Naive B cell (primary cell): Measurements from ENCODE around the gene TSPAN14. TPM values are rescaled to one million over a fixed set of nuclear protein-coding genes. Genes with fewer than 3 reads are reported as not detected.
A peak's percentile ranks its signal among the peaks of the same experiment; 100 is the strongest.

ENCODE experiments used
- ATAC-seq, 2 donors: fragments of 150-1000 bp; cut with Tn5 transposase; 2 replicates each; pipeline ENCODE4 v1.10.0; 2021; ENCODE audit warnings: low read depth in 2 of 2, mild to moderate bottlenecking in 2 of 2, moderate library complexity in 2 of 2
- DNase-seq: peaks from one replicate; pipeline ENCODE4 v3.0.0; 2022
- H3K27ac Mint-ChIP-seq, 6 donors: one replicate each; pipeline ENCODE4 v1.8.0; 2020 to 2022; ENCODE audit warnings: mild to moderate bottlenecking in 6 of 6, mixed read lengths in 6 of 6, moderate library complexity in 5 of 6, inconsistent platforms in 2 of 6
- H3K27me3 Mint-ChIP-seq, 3 donors: one replicate each; pipeline ENCODE4 v1.8.0; 2021 to 2022; ENCODE audit warnings: mixed read lengths in 3 of 3, mild to moderate bottlenecking in 1 of 3
- H3K36me3 Mint-ChIP-seq, 2 donors: one replicate each; pipeline ENCODE4 v1.8.0; 2020 to 2022; ENCODE audit warnings: mixed read lengths in 2 of 2, inconsistent platforms in 1 of 2, mild to moderate bottlenecking in 1 of 2
- H3K4me1 Mint-ChIP-seq, 3 donors: one replicate each; pipeline ENCODE4 v1.8.0; 2020 to 2022; ENCODE audit warnings: mixed read lengths in 3 of 3, inconsistent platforms in 1 of 3, mild to moderate bottlenecking in 1 of 3, moderate library complexity in 1 of 3
- H3K4me3 Mint-ChIP-seq, 8 donors: one replicate each; pipeline ENCODE4 v1.8.0; 2020 to 2022; ENCODE audit warnings: mild to moderate bottlenecking in 8 of 8, mixed read lengths in 8 of 8, moderate library complexity in 8 of 8, inconsistent platforms in 2 of 8
- H3K9me3 Mint-ChIP-seq, 7 donors: one replicate each; pipeline ENCODE4 v1.8.0; 2020 to 2022; ENCODE audit warnings: mixed read lengths in 7 of 7, mild to moderate bottlenecking in 5 of 7, inconsistent platforms in 2 of 7, moderate library complexity in 1 of 7
- polyA plus RNA-seq, 6 donors: library from polyadenylated mRNA; unstranded; fragments of 300-500 nt; fragmentation: Illumina TruSeq; gene quantifications; one replicate each; pipeline ENCODE4 v1.2.3, GENCODE V29; 2021; ENCODE audit warnings: low read depth in 6 of 6

Gene TSPAN14
- polyA plus RNA-seq, 6 donors from 2014 or later, result 31.0 to 60.8 (median 38.1) TPM

DNA sequence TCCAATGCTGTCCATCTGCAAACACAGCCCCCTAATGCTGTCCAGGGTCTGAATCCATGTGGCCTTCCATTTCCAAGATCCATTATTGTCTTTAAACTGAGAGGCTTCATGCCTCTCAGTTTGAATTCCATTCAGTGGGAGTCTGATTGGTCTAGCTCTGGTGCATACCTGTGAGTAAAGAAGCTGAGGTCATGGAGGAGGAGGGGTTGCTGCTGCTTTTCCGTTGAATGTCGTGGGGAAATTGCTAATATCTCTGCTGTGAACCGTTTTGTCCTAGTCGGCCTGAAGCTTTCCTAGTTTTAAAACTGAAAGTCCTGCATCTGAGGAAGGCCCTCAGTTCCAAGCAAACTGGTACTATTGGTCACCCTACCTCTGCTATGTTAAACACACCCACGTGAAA, 101.3 kb downstream of the TSPAN14 start:
- Mint-ChIP-seq H3K4me3 (no peak overlapping the region), H3K27ac (no peak overlapping the region), H3K36me3 (no peaks in the 10 kb centered on the region), H3K4me1 (no peaks in the 10 kb centered on the region), H3K27me3 (peaks cover 0 to 9% (median 0%) of the 10 kb centered on the region in 3 donors), H3K9me3 (no peaks in the 10 kb centered on the region)
- DNase-seq (no peak), ATAC-seq (no peak)

DNA sequence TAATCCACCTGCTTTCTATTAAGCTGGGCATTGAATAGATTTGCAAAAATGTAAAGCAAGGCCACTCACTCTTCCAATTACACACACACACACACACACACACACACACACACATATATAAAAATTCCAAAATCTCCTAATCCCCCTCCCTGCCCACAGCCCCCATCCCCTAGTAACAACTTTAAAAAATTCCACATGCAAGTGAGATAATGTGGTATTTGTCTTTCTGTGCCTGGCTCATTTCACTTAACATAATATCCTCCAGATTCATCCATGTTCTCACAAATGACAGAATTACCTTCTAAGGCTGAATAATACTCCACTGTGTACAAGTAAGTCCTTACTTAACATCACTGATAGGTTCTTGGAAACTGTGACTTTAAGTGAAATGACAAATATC, 107.8 kb downstream of the TSPAN14 start:
- no peaks in the 10 kb centered on the region for H3K27me3 Mint-ChIP-seq
- no peak overlapping the region for H3K4me3 Mint-ChIP-seq
- no peaks in the 10 kb centered on the region for H3K9me3 Mint-ChIP-seq
- no peak for ATAC-seq
- no peak for DNase-seq
- no peaks in the 10 kb centered on the region for H3K36me3 Mint-ChIP-seq
- no peaks in the 10 kb centered on the region for H3K4me1 Mint-ChIP-seq
- no peak overlapping the region for H3K27ac Mint-ChIP-seq

DNA sequence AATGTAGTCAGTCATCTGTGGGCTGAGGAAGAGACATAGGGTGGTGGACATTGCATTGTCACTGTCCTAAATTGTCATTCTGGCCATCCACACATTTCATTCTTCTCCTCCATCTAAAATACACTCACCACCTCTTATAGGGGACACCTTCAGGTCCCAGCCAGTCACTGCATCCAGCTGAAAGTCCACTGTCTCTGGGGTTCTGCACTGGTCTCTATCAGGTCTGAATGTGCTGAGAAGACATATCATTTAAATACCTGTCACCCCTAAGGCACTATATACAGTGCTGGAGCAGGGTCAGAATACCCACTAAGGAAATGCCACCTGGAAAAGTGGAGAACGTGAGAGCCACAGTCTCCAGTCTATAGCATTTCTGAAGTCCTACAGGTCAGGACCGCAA, 113.2 kb downstream of the TSPAN14 start:
- ATAC-seq (no peak), DNase-seq (no peak)
- H3K36me3 Mint-ChIP-seq, result no peaks in the 10 kb centered on the region
- peak overlapping the region in 2 of 6 donors; percentile 33 to 76 for H3K27ac Mint-ChIP-seq
- no peak overlapping the region for H3K4me3 Mint-ChIP-seq
- H3K27me3 Mint-ChIP-seq, result peaks cover 0 to 15% (median 0%) of the 10 kb centered on the region in 3 donors
- no peaks in the 10 kb centered on the region for H3K9me3 Mint-ChIP-seq
- no peaks in the 10 kb centered on the region for H3K4me1 Mint-ChIP-seq

DNA sequence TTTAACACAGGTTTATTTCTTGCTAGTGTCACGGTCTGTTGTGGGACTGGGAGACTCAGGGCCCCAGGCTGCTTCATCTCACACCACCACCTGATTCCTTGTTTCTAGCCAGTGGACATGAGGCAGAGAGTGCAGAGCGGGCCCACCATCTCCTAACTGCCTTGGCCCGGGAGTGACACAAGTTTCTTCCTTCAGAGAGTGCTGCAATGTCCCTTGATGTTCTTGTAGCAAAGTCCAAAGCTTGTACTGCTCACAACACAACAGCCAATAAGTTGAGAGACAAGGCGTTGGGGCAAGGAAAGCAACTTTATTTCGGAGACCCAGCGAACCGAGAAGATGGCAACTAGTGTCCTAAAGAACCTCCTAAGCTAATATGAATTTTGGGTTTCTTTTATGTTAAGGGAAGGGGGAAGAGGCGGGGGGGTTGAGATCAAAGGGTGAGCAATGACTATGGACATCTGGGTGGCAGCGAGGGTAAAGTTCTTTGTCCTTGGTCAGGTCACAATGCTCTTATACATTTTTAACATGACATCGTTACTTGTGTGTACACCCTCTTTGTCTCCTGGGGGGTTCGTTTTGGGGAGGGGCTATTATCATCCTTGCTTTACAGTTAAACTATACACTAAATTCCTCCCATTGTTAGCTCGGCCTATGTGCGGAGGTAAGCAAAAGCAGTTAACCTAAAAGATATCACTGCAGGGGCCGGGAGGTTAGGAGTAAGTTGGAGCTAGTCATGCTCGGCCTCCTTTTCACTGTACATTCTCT, 115.2 kb downstream of the TSPAN14 start:
- DNase-seq (no peak), ATAC-seq (no peak)
- no peaks in the 10 kb centered on the region for H3K9me3 Mint-ChIP-seq
- no peak overlapping the region for H3K4me3 Mint-ChIP-seq
- H3K27ac Mint-ChIP-seq, result no peak overlapping the region
- no peaks in the 10 kb centered on the region for H3K36me3 Mint-ChIP-seq
- H3K27me3 Mint-ChIP-seq, result peaks cover 0 to 15% (median 0%) of the 10 kb centered on the region in 3 donors
- H3K4me1 Mint-ChIP-seq, result no peaks in the 10 kb centered on the region

DNA sequence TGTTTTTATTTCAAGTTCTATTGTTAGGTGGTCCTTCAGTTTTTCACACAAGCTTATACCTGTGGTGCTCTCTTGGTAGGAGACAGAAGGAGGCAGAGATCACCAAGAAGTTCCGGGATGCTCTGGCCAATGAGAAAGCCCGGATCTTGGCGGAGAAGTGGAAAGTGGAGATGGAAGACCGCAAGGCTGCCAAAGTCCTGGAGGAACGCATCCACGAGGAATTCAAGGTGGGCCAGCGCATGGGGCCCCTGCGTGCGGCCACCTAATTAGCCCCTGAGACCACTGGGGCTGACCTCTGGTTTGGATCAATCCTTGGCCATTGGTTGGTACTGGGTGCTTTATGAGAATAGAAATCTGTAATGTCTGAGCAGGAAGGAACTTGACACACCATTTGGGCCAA, 117.2 kb downstream of the TSPAN14 start:
- no peaks in the 10 kb centered on the region for H3K9me3 Mint-ChIP-seq
- ATAC-seq, result no peak
- H3K4me3 Mint-ChIP-seq, result no peak overlapping the region

DNA sequence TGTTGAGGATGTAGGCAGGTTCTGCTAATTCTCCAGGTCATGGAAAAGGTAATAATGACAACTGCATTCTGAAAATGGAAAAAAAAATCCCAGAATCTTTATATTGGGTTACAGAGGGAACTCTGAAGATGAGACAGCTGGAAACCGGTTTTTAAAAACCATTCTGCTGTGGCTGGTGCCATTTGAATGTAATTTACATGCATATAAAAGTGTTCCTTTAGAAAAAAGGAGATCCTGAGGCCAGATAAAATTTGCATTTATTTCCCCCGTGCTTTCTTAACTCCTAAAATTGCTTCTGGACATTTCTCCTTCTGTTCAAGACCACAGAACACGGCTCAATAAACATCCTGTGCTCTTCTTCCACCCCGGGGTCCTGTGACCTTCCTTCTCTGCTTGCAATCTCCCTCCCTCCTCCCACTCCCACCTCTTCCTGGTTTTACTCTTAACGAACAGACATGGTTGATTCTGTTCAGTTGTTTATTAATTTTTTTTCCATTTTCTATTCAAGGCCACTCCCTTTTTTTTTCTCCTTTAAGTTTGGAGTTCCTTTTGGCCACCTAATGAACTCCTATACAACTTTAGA, 125.2 kb downstream of the TSPAN14 start:
- no peak for ATAC-seq
- Mint-ChIP-seq H3K4me3 (peak overlapping the region in 4 of 8 donors; percentile 9 to 59 (median 40)), H3K36me3 (no peaks in the 10 kb centered on the region), H3K27me3 (no peaks in the 10 kb centered on the region), H3K4me1 (peaks cover 18 to 22% (median 22%) of the 10 kb centered on the region in 3 donors), H3K9me3 (peaks cover 0 to 5% (median 0%) of the 10 kb centered on the region in 7 donors), H3K27ac (peak overlapping the region in 4 of 6 donors; percentile 42 to 74 (median 58))
- DNase-seq, result no peak

More for the DNA sequence above, 117.2 kb downstream of the TSPAN14 start:
- Mint-ChIP-seq H3K36me3 (no peaks in the 10 kb centered on the region), H3K27me3 (peaks cover 0 to 15% (median 0%) of the 10 kb centered on the region in 3 donors), H3K4me1 (no peaks in the 10 kb centered on the region), H3K27ac (no peak overlapping the region)
- DNase-seq, result no peak

DNA sequence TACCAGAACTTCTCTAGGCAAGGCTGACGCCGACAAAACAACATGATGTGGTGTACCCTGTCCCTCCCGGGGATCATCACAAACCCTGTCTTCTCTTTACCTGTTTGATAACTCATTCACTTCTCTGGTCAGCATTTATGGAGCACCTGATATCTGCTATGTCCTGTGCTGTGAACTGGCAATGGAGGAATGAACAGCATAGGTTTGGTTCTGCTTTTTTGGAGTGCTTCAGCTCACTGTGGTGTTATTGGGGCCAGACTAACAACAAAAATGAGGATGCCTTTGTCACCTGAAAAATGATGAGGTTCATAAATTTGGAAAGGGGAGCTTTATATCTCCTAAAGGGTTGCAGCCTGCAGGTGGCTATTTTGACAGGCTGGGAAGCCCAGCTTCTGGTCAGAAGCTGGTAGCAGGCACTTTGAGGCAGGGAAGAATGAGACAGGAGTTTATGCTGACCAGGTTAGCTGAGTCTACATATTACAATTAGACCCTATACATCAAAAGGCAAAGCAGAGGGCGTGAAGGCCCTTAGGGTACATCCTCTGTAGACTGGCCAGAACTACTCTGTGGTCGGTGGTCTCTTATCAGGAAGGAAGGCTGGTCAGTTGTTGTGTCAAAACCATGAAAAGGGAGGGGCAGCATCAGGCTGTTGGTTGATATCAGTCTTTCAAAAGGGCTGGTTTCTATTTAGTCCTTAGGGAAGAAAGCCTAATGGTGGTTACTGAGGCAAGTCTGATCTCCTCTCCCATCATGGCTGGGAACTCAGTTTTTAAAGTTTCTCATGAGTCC, 125.9 kb downstream of the TSPAN14 start:
- H3K4me3 Mint-ChIP-seq, result peak overlapping the region in 3 of 8 donors; percentile 1 to 9 (median 9)
- peak; percentile 50 to 54 for ATAC-seq

DNA sequence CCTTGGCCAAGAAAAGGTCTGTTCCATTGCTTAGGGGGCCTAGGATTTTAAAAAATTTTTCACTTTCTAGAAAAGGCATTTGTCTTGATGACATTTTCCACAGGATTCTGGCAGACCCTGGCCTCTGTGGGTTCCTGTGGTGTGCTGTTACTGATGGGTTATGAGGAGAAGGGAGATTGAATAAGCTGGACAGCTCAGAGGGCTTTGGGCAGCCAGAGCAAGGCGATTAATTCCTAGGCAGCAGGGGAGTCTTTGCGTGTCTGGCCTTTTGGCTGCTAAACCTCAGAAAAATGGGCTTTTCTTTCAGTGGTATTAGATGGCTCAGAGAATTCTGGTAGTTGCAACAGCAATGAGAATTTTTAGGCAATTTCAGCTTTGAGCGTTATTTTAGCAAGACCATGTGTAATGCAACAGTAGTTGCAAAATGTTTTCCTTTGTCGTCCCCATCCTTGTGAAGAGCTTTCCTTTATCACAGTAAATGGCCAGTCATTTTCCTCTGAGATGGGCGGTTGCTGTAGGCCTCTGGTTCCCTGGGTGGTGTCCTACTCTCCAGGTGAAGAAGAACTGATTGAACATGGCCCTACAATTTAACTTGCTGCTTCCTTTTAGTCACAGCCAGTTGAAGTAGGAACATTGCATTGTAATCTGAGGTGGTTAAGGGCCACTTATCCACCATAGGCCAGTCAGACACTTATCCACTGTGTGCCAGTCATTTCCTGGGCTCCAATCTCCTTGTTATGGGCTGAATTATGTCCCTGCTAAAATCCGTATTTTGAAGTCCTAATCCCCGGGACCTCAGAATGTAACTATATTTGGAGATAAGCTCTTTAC, 126.7 kb downstream of the TSPAN14 start:
- H3K9me3 Mint-ChIP-seq, result peaks cover 0 to 5% (median 0%) of the 10 kb centered on the region in 7 donors
- no peaks in the 10 kb centered on the region for H3K36me3 Mint-ChIP-seq
- no peak for ATAC-seq
- H3K27me3 Mint-ChIP-seq, result no peaks in the 10 kb centered on the region
- DNase-seq, result no peak
- H3K27ac Mint-ChIP-seq, result no peak overlapping the region
- peak overlapping the region in 1 of 8 donors; percentile 35 for H3K4me3 Mint-ChIP-seq
- H3K4me1 Mint-ChIP-seq, result peaks cover 18 to 22% (median 22%) of the 10 kb centered on the region in 3 donors

More for the DNA sequence above, 125.9 kb downstream of the TSPAN14 start:
- peaks cover 18 to 22% (median 22%) of the 10 kb centered on the region in 3 donors for H3K4me1 Mint-ChIP-seq
- no peaks in the 10 kb centered on the region for H3K27me3 Mint-ChIP-seq
- H3K36me3 Mint-ChIP-seq, result no peaks in the 10 kb centered on the region
- DNase-seq, result no peak
- H3K9me3 Mint-ChIP-seq, result peaks cover 0 to 5% (median 0%) of the 10 kb centered on the region in 7 donors
- H3K27ac Mint-ChIP-seq, result peak overlapping the region in 4 of 6 donors; percentile 28 to 65 (median 49)

DNA sequence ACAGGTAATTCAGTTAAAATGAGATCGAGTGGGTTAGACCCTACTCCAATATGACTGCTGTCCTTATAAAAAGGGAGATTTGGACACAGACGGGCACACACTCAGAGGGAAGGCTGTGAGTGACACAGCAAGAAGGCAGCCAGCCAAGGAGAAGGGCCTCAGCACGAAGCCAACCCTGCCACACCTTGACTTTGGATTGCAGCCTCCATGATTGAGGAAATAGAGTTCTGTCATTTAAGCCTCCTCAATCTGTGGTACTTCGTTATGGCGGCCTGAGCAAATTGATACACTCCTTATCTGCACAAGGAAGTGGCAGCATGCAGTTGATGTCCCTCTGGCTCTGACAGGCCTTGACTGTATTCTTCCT, 127.3 kb downstream of the TSPAN14 start:
- no peaks in the 10 kb centered on the region for H3K36me3 Mint-ChIP-seq
- H3K27me3 Mint-ChIP-seq, result no peaks in the 10 kb centered on the region
- no peak overlapping the region for H3K27ac Mint-ChIP-seq

DNA sequence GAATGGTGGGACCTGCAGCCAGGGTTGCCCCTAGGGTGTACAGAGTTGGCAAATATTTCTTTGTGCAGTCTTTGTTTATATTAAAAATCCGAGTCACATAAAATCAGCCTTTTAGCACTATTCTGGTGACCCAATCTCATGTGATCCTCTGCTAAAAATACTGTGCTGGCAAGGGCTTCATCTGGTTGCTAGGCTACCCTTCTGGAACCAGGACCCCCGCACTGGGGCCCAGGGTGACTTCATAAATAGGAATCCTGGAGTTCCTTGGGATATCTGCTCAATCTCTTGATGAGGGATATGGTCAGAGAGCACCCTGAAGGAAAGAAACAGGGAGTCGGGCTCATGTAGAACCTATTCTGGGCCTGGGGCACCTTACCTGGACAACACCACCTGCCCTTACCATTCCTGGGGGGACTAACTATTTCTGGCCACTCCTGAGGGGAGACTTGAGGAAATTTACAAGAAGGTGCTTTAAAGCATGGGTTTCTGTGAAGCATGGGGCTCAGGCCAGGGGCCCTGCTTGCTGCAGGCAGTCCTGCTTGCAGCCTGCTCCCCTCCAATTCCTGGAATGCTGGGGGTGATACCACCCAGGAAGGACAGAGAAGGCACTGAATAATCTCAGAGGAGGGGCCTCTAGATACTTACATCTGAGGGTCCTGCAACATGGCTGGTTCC, 128.3 kb downstream of the TSPAN14 start:
- H3K36me3 Mint-ChIP-seq, result no peaks in the 10 kb centered on the region
- H3K4me3 Mint-ChIP-seq, result peak overlapping the region in 1 of 8 donors; percentile 3
- peaks cover 18 to 22% (median 22%) of the 10 kb centered on the region in 3 donors for H3K4me1 Mint-ChIP-seq
- ATAC-seq (no peak), DNase-seq (no peak)
- H3K9me3 Mint-ChIP-seq, result no peaks in the 10 kb centered on the region
- no peaks in the 10 kb centered on the region for H3K27me3 Mint-ChIP-seq
- peak overlapping the region in 1 of 6 donors; percentile 48 for H3K27ac Mint-ChIP-seq

More for the DNA sequence above, 127.3 kb downstream of the TSPAN14 start:
- peaks cover 0 to 5% (median 0%) of the 10 kb centered on the region in 7 donors for H3K9me3 Mint-ChIP-seq
- DNase-seq, result no peak
- no peak for ATAC-seq
- peaks cover 18 to 22% (median 22%) of the 10 kb centered on the region in 3 donors for H3K4me1 Mint-ChIP-seq
- H3K4me3 Mint-ChIP-seq, result no peak overlapping the region
